ENCODE data around the gene WDR88.

Gene WDR88

GRCh38 chr19:33098055-33098534 lies 33.8 kb upstream of the WDR88 start:
- TF ChIP-seq POLR2AphosphoS5 (IDR thresholded peaks at IDR 0.05; ENCODE audit: low read depth, low read length) (no peak), FOXP2 (optimal IDR thresholded peaks at IDR 0.05; ENCODE audit: borderline replicate concordance, extremely low read depth, extremely low read length, insufficient read depth) (no peak), TAF1 (IDR thresholded peaks at IDR 0.05; ENCODE audit: borderline replicate concordance, insufficient read depth, low read length) (no peak), SIN3A (IDR thresholded peaks at IDR 0.05; ENCODE audit: borderline replicate concordance, insufficient read depth, low read length) (no peak), REST (IDR thresholded peaks at IDR 0.05; ENCODE audit: insufficient read depth in 1 of 2, low read depth in 2 of 2, low read length in 2 of 2) (no peak)

GRCh38 chr19:33100894-33101644 lies 30.8 kb upstream of the WDR88 start:
- TF ChIP-seq FOXP2 (optimal IDR thresholded peaks at IDR 0.05; ENCODE audit: borderline replicate concordance, extremely low read depth, extremely low read length, insufficient read depth): no peak
- no peak for TF ChIP-seq REST (IDR thresholded peaks at IDR 0.05; ENCODE audit: insufficient read depth in 1 of 2, low read depth in 2 of 2, low read length in 2 of 2)
- TF ChIP-seq POLR2AphosphoS5 (IDR thresholded peaks at IDR 0.05; ENCODE audit: low read depth, low read length): no peak

GRCh38 chr19:33102893-33103292 lies 29.0 kb upstream of the WDR88 start:
- TF ChIP-seq POLR2AphosphoS5 (IDR thresholded peaks at IDR 0.05; ENCODE audit: low read depth, low read length): no peak
- no peak for TF ChIP-seq FOXP2 (optimal IDR thresholded peaks at IDR 0.05; ENCODE audit: borderline replicate concordance, extremely low read depth, extremely low read length, insufficient read depth)
- TF ChIP-seq TAF1 (IDR thresholded peaks at IDR 0.05; ENCODE audit: borderline replicate concordance, insufficient read depth, low read length): no peak
- TF ChIP-seq SIN3A (IDR thresholded peaks at IDR 0.05; ENCODE audit: borderline replicate concordance, insufficient read depth, low read length): no peak
- TF ChIP-seq REST (IDR thresholded peaks at IDR 0.05; ENCODE audit: insufficient read depth in 1 of 2, low read depth in 2 of 2, low read length in 2 of 2): no peak

- no peak for TF ChIP-seq POLR2AphosphoS5 (IDR thresholded peaks at IDR 0.05; ENCODE audit: low read depth, low read length)
- TF ChIP-seq SIN3A (IDR thresholded peaks at IDR 0.05; ENCODE audit: borderline replicate concordance, insufficient read depth, low read length): no peak
- TF ChIP-seq REST (IDR thresholded peaks at IDR 0.05; ENCODE audit: insufficient read depth in 1 of 2, low read depth in 2 of 2, low read length in 2 of 2): no peak
- no peak for TF ChIP-seq TAF1 (IDR thresholded peaks at IDR 0.05; ENCODE audit: borderline replicate concordance, insufficient read depth, low read length)
- TF ChIP-seq FOXP2 (optimal IDR thresholded peaks at IDR 0.05; ENCODE audit: borderline replicate concordance, extremely low read depth, extremely low read length, insufficient read depth): no peak
These were observed 23.8 kb upstream of the WDR88 start for GRCh38 chr19:33108161-33108560.
